B cell (primary cell): ENCODE measurements around the gene NAV2. TPM values are rescaled to one million over a fixed set of nuclear protein-coding genes. Genes with fewer than 3 reads are reported as not detected.

Experiments used
- ATAC-seq: fragments of 200-7000 bp; cut with Tn5 transposase; one replicate; pipeline ENCODE4 v1.10.0; 2021; ENCODE audit warnings: low read depth, mild to moderate bottlenecking, moderate number of reproducible peaks, moderate library complexity
- CTCF ChIA-PET: fragments of 350-600 bp; sonication (Branson Sonifier 250); formaldehyde crosslinking; loops from one replicate; lab custom pipeline; 2021; ENCODE audit warnings: antibody characterized with exemption, inconsistent platforms; lab: Charles Lee
- POLR2A ChIA-PET: fragments of 350-600 bp; sonication (Branson Sonifier 250); formaldehyde crosslinking; loops from one replicate; lab custom pipeline; 2021; ENCODE audit warnings: antibody characterized with exemption; lab: Charles Lee
- DNase-seq: peaks from one replicate; pipeline ENCODE4 v3.0.0; 2013
- H2AFZ ChIP-seq: 2 replicates; pipeline ENCODE4 v1.6.1; 2012; ENCODE audit warnings: mild to moderate bottlenecking, low read depth, low read length; ENCODE audit not compliant: insufficient read depth, poor library complexity, severe bottlenecking
- H3K27ac ChIP-seq, 2 donors: 1 replicate in 1 of 2; 2 replicates in 1 of 2; pipeline ENCODE4 v1.5.1; 2012 to 2013; ENCODE audit warnings: low read length in 2 of 2, mild to moderate bottlenecking in 2 of 2, moderate library complexity in 1 of 2
- H3K27me3 ChIP-seq, 4 experiments: fragments of 200-600 bp in 1 of 4; sonication (generic) in 1 of 4; replicated peaks in 1 of 4; 1 replicate in 2 of 4; 2 replicates in 2 of 4; pipeline versions ENCODE4 v1.6.1 to v1.7.0; 2013 to 2016; ENCODE audit warnings: low read length in 3 of 4, mild to moderate bottlenecking in 2 of 4, mixed read lengths in 1 of 4, moderate library complexity in 1 of 4; ENCODE audit not compliant: insufficient read depth in 4 of 4, control insufficient read depth in 3 of 4; ENCODE audit errors: control extremely low read depth in 1 of 4
- H3K36me3 ChIP-seq, 2 experiments: replicated peaks in 1 of 2; 1 replicate in 1 of 2; 2 replicates in 1 of 2; pipeline versions ENCODE4 v1.6.1 to v1.7.1; 2013; ENCODE audit warnings: low read length in 1 of 2; ENCODE audit not compliant: insufficient read depth in 2 of 2, control insufficient read depth in 1 of 2; ENCODE audit errors: control extremely low read depth in 1 of 2, extremely low read depth in 1 of 2
- H3K4me1 ChIP-seq, 2 donors: fragments of 200-600 bp in 1 of 2; sonication (generic) in 1 of 2; 1 replicate in 1 of 2; 2 replicates in 1 of 2; pipeline versions ENCODE4 v1.5.1 to v1.6.1; 2013 to 2017; ENCODE audit warnings: low read length in 2 of 2; ENCODE audit not compliant: control insufficient read depth in 2 of 2, insufficient read depth in 2 of 2
- H3K4me2 ChIP-seq: replicated peaks from 2 replicates; pipeline ENCODE3; 2012; ENCODE audit warnings: mild to moderate bottlenecking, low read depth, low read length; ENCODE audit not compliant: poor library complexity, severe bottlenecking
- H3K4me3 ChIP-seq, 5 experiments: fragments of 200-600 bp in 1 of 5; sonication (generic) in 1 of 5; 1 replicate in 3 of 5; 2 replicates in 2 of 5; pipeline versions ENCODE4 v1.5.1 to v1.7.0; 2011 to 2016; ENCODE audit warnings: low read length in 4 of 5, mild to moderate bottlenecking in 4 of 5, low read depth in 2 of 5, control low read depth in 1 of 5, moderate library complexity in 1 of 5; ENCODE audit not compliant: insufficient read depth in 1 of 5; ENCODE audit errors: control extremely low read depth in 1 of 5, extremely low read depth in 1 of 5
- H3K79me2 ChIP-seq: fragments of 200-600 bp; sonication (generic); one replicate; pipeline ENCODE4 v1.6.0; 2016; ENCODE audit warnings: low read length; ENCODE audit not compliant: control insufficient read depth, insufficient read depth
- H3K9ac ChIP-seq: fragments of 200-600 bp; sonication (generic); 2 replicates; pipeline ENCODE4 v1.6.1; 2017; ENCODE audit warnings: mild to moderate bottlenecking, low read length, moderate library complexity
- H3K9me3 ChIP-seq, 3 donors: one replicate each; pipeline versions ENCODE4 v1.6.1 to v1.7.1; 2013; ENCODE audit warnings: low read length in 2 of 3; ENCODE audit not compliant: control insufficient read depth in 2 of 3, insufficient read depth in 1 of 3; ENCODE audit errors: control extremely low read depth in 1 of 3
- H4K20me1 ChIP-seq: 2 replicates; pipeline ENCODE4 v1.6.0; 2012; ENCODE audit warnings: mild to moderate bottlenecking, low read length; ENCODE audit not compliant: insufficient read depth, control insufficient read depth, poor library complexity, severe bottlenecking
- H3K27ac Mint-ChIP-seq: one replicate; pipeline ENCODE4 v1.8.0; 2021; ENCODE audit warnings: mixed read lengths
- H3K27me3 Mint-ChIP-seq: one replicate; pipeline ENCODE4 v1.8.0; 2021; ENCODE audit warnings: mixed read lengths
- H3K4me1 Mint-ChIP-seq: one replicate; pipeline ENCODE4 v1.8.0; 2021; ENCODE audit warnings: mixed read lengths
- H3K4me3 Mint-ChIP-seq: one replicate; pipeline ENCODE4 v1.8.0; 2021; ENCODE audit warnings: mixed read lengths
- H3K9me3 Mint-ChIP-seq: one replicate; pipeline ENCODE4 v1.8.0; 2022; ENCODE audit warnings: mixed read lengths; ENCODE audit not compliant: insufficient read depth
- CTCF ChIP-seq: fragments of 200-600 bp; IDR thresholded peaks from one replicate; pipeline ENCODE4 v1.8.0; 2022; ENCODE audit warnings: antibody characterized with exemption, mild to moderate bottlenecking
- EZH2 ChIP-seq: IDR thresholded peaks from 2 replicates; pipeline ENCODE4 v1.6.1; 2012; ENCODE audit warnings: borderline replicate concordance, low read depth, mild to moderate bottlenecking, moderate library complexity, low read length; ENCODE audit not compliant: insufficient read depth, poor library complexity, severe bottlenecking
- WGBS: methylation state at CpG from one replicate; pipeline ENCODE4 v1.1.5; 2013; ENCODE audit warnings: missing lambda C conversion rate; ENCODE audit not compliant: insufficient coverage; 5-methylcytosine and 5-hydroxymethylcytosine counted together
- intact Hi-C: fragments of 100-400 bp; cut with micrococcal nuclease; formaldehyde crosslinking; loops from one replicate; pipeline ENCODE4 v1.10.0; 2022
- polyA plus RNA-seq: library from polyadenylated mRNA; depleted of rRNA; stranded (reverse); fragments of >200 nt; gene quantifications from 2 replicates; pipeline ENCODE4 v1.2.3, GENCODE V29; 2012
- total RNA-seq, 2 donors: library from RNA; stranded (reverse); fragments of 120-200 nt in 1 of 2; gene quantifications; 1 replicate in 1 of 2; 2 replicates in 1 of 2; pipeline versions ENCODE4 v1.2.3 to v1.2.4, GENCODE V29; 2013 to 2022

Gene NAV2
- total and polyA plus RNA-seq, 2 donors (not counting 1 experiment from before 2014, with no cell fraction given): 0.82 to 22.2 TPM

GRCh38 chr11:19910931-19911330, 198.3 kb downstream of the NAV2 start:
- CTCF ChIA-PET: interaction anchor here (1.9 kb wide), 1 partner anchor 348 kb away, joined by 4 read pairs; no protein-coding TSS in a partner anchor
- H3K4me2 ChIP-seq: no peak overlapping the region

More at GRCh38 chr11:19910931-19911330, 198.3 kb downstream of the NAV2 start:
- Histone ChIP-seq H3K79me2 (no peaks in the 10 kb centered on the region), H3K36me3 (no peaks in the 10 kb centered on the region), H3K27ac (no peak overlapping the region), H4K20me1 (no peaks in the 10 kb centered on the region), H3K27me3 (no peaks in the 10 kb centered on the region), H3K4me3 (no peak overlapping the region), H2AFZ (no peak overlapping the region), H3K9ac (no peak overlapping the region), H3K4me1 (no peaks in the 10 kb centered on the region), H3K9me3 (no peaks in the 10 kb centered on the region)
- Mint-ChIP-seq H3K9me3 (no peaks in the 10 kb centered on the region), H3K27ac (no peak overlapping the region), H3K27me3 (peaks cover 8% of the 10 kb centered on the region), H3K4me1 (no peaks in the 10 kb centered on the region), H3K4me3 (no peak overlapping the region)
- DNase-seq: no peak
- 88% methylated on average over 1 of the region's 1 CpG for WGBS
- no peak for ATAC-seq
- intact Hi-C loops: no loop called here
- POLR2A ChIA-PET: no interaction called here
- no peak for TF ChIP-seq CTCF
- TF ChIP-seq EZH2: no peak
